Naive thymus-derived CD4-positive, alpha-beta T cell (primary cell): ENCODE results near the gene ACTRT3. TPM values are rescaled to one million over a fixed set of nuclear protein-coding genes. Genes with fewer than 3 reads are reported as not detected.

Source experiments
- ATAC-seq: fragments of 150-1000 bp; cut with Tn5 transposase; 2 replicates; pipeline ENCODE4 v1.10.0; 2021; ENCODE audit warnings: mild to moderate bottlenecking, moderate library complexity
- CTCF ChIA-PET: fragments of 350-600 bp; sonication (Branson Sonifier 250); formaldehyde crosslinking; loops from one replicate; lab custom pipeline; 2021; ENCODE audit warnings: antibody characterized with exemption; lab: Charles Lee
- POLR2A ChIA-PET: fragments of 350-600 bp; sonication (Branson Sonifier 250); formaldehyde crosslinking; loops from one replicate; lab custom pipeline; 2021; ENCODE audit warnings: antibody characterized with exemption, inconsistent platforms; lab: Charles Lee
- DNase-seq, 9 donors: peaks; one replicate each; pipeline versions ENCODE4 v3.0.0 to v3.0.0-alpha.2; 2020 to 2022; ENCODE audit warnings: mixed read lengths in 1 of 9
- H3K27ac ChIP-seq: one replicate; pipeline ENCODE4 v1.7.0; 2013; ENCODE audit warnings: mild to moderate bottlenecking, low read depth, low read length, moderate library complexity
- H3K27me3 ChIP-seq, 2 donors: one replicate each; pipeline ENCODE4 v1.7.0; 2013; ENCODE audit warnings: low read length in 2 of 2, mild to moderate bottlenecking in 2 of 2, moderate library complexity in 2 of 2; ENCODE audit not compliant: control insufficient read depth in 2 of 2, insufficient read depth in 2 of 2
- H3K36me3 ChIP-seq, 3 experiments: 1 replicate in 2 of 3; 2 replicates in 1 of 3; pipeline ENCODE4 v1.7.0; 2013; ENCODE audit warnings: low read length in 3 of 3, mild to moderate bottlenecking in 3 of 3, moderate library complexity in 1 of 3; ENCODE audit not compliant: insufficient read depth in 3 of 3, control insufficient read depth in 2 of 3
- H3K4me1 ChIP-seq, 2 donors: one replicate each; pipeline ENCODE4 v1.7.0; 2013; ENCODE audit warnings: low read length in 2 of 2, mild to moderate bottlenecking in 2 of 2, moderate library complexity in 1 of 2; ENCODE audit not compliant: control insufficient read depth in 2 of 2, insufficient read depth in 2 of 2
- H3K4me3 ChIP-seq: 2 replicates; pipeline ENCODE4 v1.7.0; 2013; ENCODE audit warnings: mild to moderate bottlenecking, low read length
- H3K9me3 ChIP-seq, 3 experiments: 1 replicate in 2 of 3; 2 replicates in 1 of 3; pipeline ENCODE4 v1.7.0; 2013; ENCODE audit warnings: low read length in 3 of 3; ENCODE audit not compliant: control insufficient read depth in 2 of 3
- H3K27ac Mint-ChIP-seq, 9 donors: one replicate each; pipeline ENCODE4 v1.8.0; 2020 to 2022; ENCODE audit warnings: mixed read lengths in 9 of 9, mild to moderate bottlenecking in 8 of 9, moderate library complexity in 5 of 9, inconsistent platforms in 2 of 9
- H3K27me3 Mint-ChIP-seq, 5 donors: one replicate each; pipeline ENCODE4 v1.8.0; 2021 to 2022; ENCODE audit warnings: mixed read lengths in 5 of 5, mild to moderate bottlenecking in 1 of 5
- H3K36me3 Mint-ChIP-seq, 5 donors: one replicate each; pipeline ENCODE4 v1.8.0; 2020 to 2022; ENCODE audit warnings: mixed read lengths in 5 of 5, mild to moderate bottlenecking in 3 of 5, inconsistent platforms in 1 of 5
- H3K4me1 Mint-ChIP-seq, 7 donors: one replicate each; pipeline ENCODE4 v1.8.0; 2020 to 2022; ENCODE audit warnings: mixed read lengths in 7 of 7, mild to moderate bottlenecking in 3 of 7, inconsistent platforms in 1 of 7
- H3K4me3 Mint-ChIP-seq, 10 donors: one replicate each; pipeline ENCODE4 v1.8.0; 2020 to 2022; ENCODE audit warnings: mild to moderate bottlenecking in 10 of 10, mixed read lengths in 10 of 10, moderate library complexity in 6 of 10, inconsistent platforms in 2 of 10
- H3K9me3 Mint-ChIP-seq, 11 donors: one replicate each; pipeline ENCODE4 v1.8.0; 2020 to 2022; ENCODE audit warnings: mixed read lengths in 11 of 11, mild to moderate bottlenecking in 4 of 11, inconsistent platforms in 1 of 11, moderate library complexity in 1 of 11
- intact Hi-C, 2 donors: fragments of 100-400 bp; cut with micrococcal nuclease; formaldehyde crosslinking; loops; one replicate each; pipeline ENCODE4 v1.15.1; 2023
- polyA plus RNA-seq, 2 donors: library from polyadenylated mRNA; unstranded; fragments of 300-500 nt; fragmentation: Illumina TruSeq; gene quantifications; one replicate each; pipeline ENCODE4 v1.2.3, GENCODE V29; 2021
- total RNA-seq, 6 experiments: library from RNA in 5 of 6; stranded (reverse) in 5 of 6; gene quantifications; 1 replicate in 5 of 6; 2 replicates in 1 of 6; pipeline ENCODE4 v1.2.3 and lab custom pipeline; 2021 to 2026

Gene ACTRT3
- total and polyA plus RNA-seq, 7 experiments from 2014 or later: 0.32 to 0.36 TPM; not detected in 5

- Histone ChIP-seq H3K27ac (peak within 1 kb of the TSS; percentile 98), H3K4me3 (peak within 1 kb of the TSS; percentile 88), H3K9me3 (no peaks in the 10 kb centered on the region), H3K27me3 (no peaks in the 10 kb centered on the region), H3K36me3 (peaks cover 0 to 10% (median 0%) of the 10 kb centered on the region in 3 experiments), H3K4me1 (peaks cover 10 to 14% of the 10 kb centered on the region in 2 donors)
- peak; percentile 91 for ATAC-seq
- intact Hi-C loops: loop anchor here (1.0 to 5.0 kb wide), 20 partner anchors 8 to 1694 kb away; partner anchors contain the start of genes MYNN (in 2 of the 2), PHC3 (in 2 of the 2), PRKCI (in 2 of the 2) and SKIL (in 2 of the 2)
- Mint-ChIP-seq H3K36me3 (peaks cover 0 to 5% (median 0%) of the 10 kb centered on the region in 5 donors), H3K4me1 (peaks cover 6 to 40% (median 35%) of the 10 kb centered on the region in 7 donors), H3K27me3 (no peaks in the 10 kb centered on the region), H3K9me3 (peaks cover 0 to 5% (median 3%) of the 10 kb centered on the region in 11 donors), H3K27ac (peak within 1 kb of the TSS; percentile 96 to 100 (median 99)), H3K4me3 (peak within 1 kb of the TSS; percentile 89 to 99 (median 98))
- ChIA-PET CTCF (interaction anchor here (0.5 to 3.3 kb wide), 3 partner anchors 8 to 1386 kb away, joined by 3 to 15 read pairs (median 3); partner anchors contain the start of gene MYNN), POLR2A (interaction anchor here (0.8 to 4.2 kb wide), 12 partner anchors 8 to 1046 kb away, joined by 3 to 89 read pairs (median 4); partner anchors contain the start of genes MYNN, PRKCI, SEC62 and SKIL)
- peak; percentile 72 to 96 (median 94) for DNase-seq
Observed at GRCh38 chr3:169764882-169765612, 4.3 kb downstream of the ACTRT3 start, which contains the start of gene TERC. TSS of gene TERC (minus strand) at chr3:169765060.

GRCh38 chr3:169764312-169764881 lies 5.0 kb downstream of the ACTRT3 start:
- Mint-ChIP-seq H3K27me3 (no peaks in the 10 kb centered on the region), H3K4me1 (peaks cover 7 to 39% (median 33%) of the 10 kb centered on the region in 7 donors), H3K4me3 (peak overlapping the region; percentile 89 to 99 (median 98)), H3K36me3 (peaks cover 0 to 5% (median 0%) of the 10 kb centered on the region in 5 donors), H3K27ac (peak overlapping the region; percentile 96 to 100 (median 99)), H3K9me3 (peaks cover 0 to 5% (median 3%) of the 10 kb centered on the region in 11 donors)
- POLR2A ChIA-PET: interaction anchor here (0.7 to 4.2 kb wide), 15 partner anchors 9 to 1047 kb away, joined by 3 to 89 read pairs (median 4); partner anchors contain the start of genes LRRC34, LRRIQ4, MYNN and PHC3
- Histone ChIP-seq H3K36me3 (peaks cover 0 to 7% (median 0%) of the 10 kb centered on the region in 3 experiments), H3K9me3 (no peaks in the 10 kb centered on the region), H3K4me3 (peak overlapping the region; percentile 88), H3K27me3 (no peaks in the 10 kb centered on the region), H3K27ac (peak overlapping the region; percentile 98), H3K4me1 (peaks cover 13 to 21% of the 10 kb centered on the region in 2 donors)
- DNase-seq (peak in 8 of 9 donors; percentile 58 to 79 (median 73)), ATAC-seq (peak; percentile 46)
- intact Hi-C loops: loop anchor here (1.0 to 5.0 kb wide), 13 partner anchors 49 to 1694 kb away; partner anchors contain the start of genes EIF5A2 (in 1 of the 2), PHC3 (in 1 of the 2), SEC62 (in 1 of the 2) and SKIL (in 1 of the 2)
- CTCF ChIA-PET: interaction anchor here (0.5 to 3.3 kb wide), 3 partner anchors 9 to 1387 kb away, joined by 3 to 15 read pairs (median 3); partner anchors contain the start of gene MYNN

- Mint-ChIP-seq H3K9me3 (peaks cover 0 to 3% (median 0%) of the 10 kb centered on the region in 11 donors), H3K4me3 (no peak overlapping the region), H3K4me1 (peaks cover 14 to 51% (median 39%) of the 10 kb centered on the region in 7 donors), H3K27ac (no peak overlapping the region), H3K27me3 (peaks cover 0 to 5% (median 0%) of the 10 kb centered on the region in 5 donors), H3K36me3 (peaks cover 0 to 5% (median 0%) of the 10 kb centered on the region in 5 donors)
- ATAC-seq (no peak), DNase-seq (no peak)
- Histone ChIP-seq H3K4me1 (peaks cover 25 to 26% of the 10 kb centered on the region in 2 donors), H3K27me3 (no peaks in the 10 kb centered on the region), H3K4me3 (no peak overlapping the region), H3K27ac (no peak overlapping the region), H3K36me3 (peaks cover 0 to 6% (median 0%) of the 10 kb centered on the region in 3 experiments), H3K9me3 (no peaks in the 10 kb centered on the region)
- ChIA-PET CTCF (interaction anchor here (0.6 to 1.2 kb wide), 4 partner anchors 23 to 597 kb away, joined by 3 read pairs; partner anchors contain the start of gene SKIL), POLR2A (no interaction called here)
- intact Hi-C loops: loop anchor here (5.0 kb wide), 5 partner anchors 347 to 1107 kb away; no protein-coding TSS in a partner anchor
Observed at GRCh38 chr3:169760479-169760878, 8.9 kb downstream of the ACTRT3 start.

- POLR2A ChIA-PET: interaction anchor here (1.0 to 1.2 kb wide), 2 partner anchors 10 to 105 kb away, joined by 3 read pairs; partner anchors contain the start of gene ACTRT3
- H3K4me3 Mint-ChIP-seq: peak overlapping the region in 8 of 10 donors; percentile 3 to 69 (median 35)
Observed at GRCh38 chr3:169759256-169759655, 10.1 kb downstream of the ACTRT3 start.

GRCh38 chr3:169758359-169758994 lies 10.9 kb downstream of the ACTRT3 start:
- H3K4me1 ChIP-seq: peaks cover 15 to 18% of the 10 kb centered on the region in 2 donors
- Mint-ChIP-seq H3K4me3 (no peak overlapping the region), H3K4me1 (peaks cover 11 to 37% (median 22%) of the 10 kb centered on the region in 7 donors), H3K36me3 (peaks cover 0 to 2% (median 0%) of the 10 kb centered on the region in 5 donors), H3K27ac (peak overlapping the region in 2 of 9 donors; percentile 17 to 78), H3K27me3 (peaks cover 0 to 12% (median 0%) of the 10 kb centered on the region in 5 donors), H3K9me3 (peaks cover 0 to 3% (median 0%) of the 10 kb centered on the region in 11 donors)
- no peaks in the 10 kb centered on the region for H3K27me3 ChIP-seq
- H3K27ac ChIP-seq: no peak overlapping the region
- no peaks in the 10 kb centered on the region for H3K9me3 ChIP-seq
- ChIA-PET CTCF (no interaction called here), POLR2A (interaction anchor here (1.2 kb wide), 1 partner anchor 11 kb away, joined by 3 read pairs; the partner anchor contains the start of gene ACTRT3)
- ATAC-seq: no peak
- no peak for DNase-seq
- no peaks in the 10 kb centered on the region for H3K36me3 ChIP-seq
- intact Hi-C loops: no loop called here
- H3K4me3 ChIP-seq: no peak overlapping the region

More at GRCh38 chr3:169759256-169759655, 10.1 kb downstream of the ACTRT3 start:
- H3K27me3 ChIP-seq: no peaks in the 10 kb centered on the region
- peak overlapping the region; percentile 16 to 78 (median 27) for H3K27ac Mint-ChIP-seq
- peaks cover 14 to 44% (median 30%) of the 10 kb centered on the region in 7 donors for H3K4me1 Mint-ChIP-seq
- H3K9me3 ChIP-seq: no peaks in the 10 kb centered on the region
- CTCF ChIA-PET: no interaction called here
- peak; percentile 49 for ATAC-seq
- peaks cover 0 to 3% (median 0%) of the 10 kb centered on the region in 11 donors for H3K9me3 Mint-ChIP-seq
- peaks cover 0 to 10% (median 0%) of the 10 kb centered on the region in 5 donors for H3K27me3 Mint-ChIP-seq
- no peak overlapping the region for H3K27ac ChIP-seq
- H3K4me3 ChIP-seq: no peak overlapping the region
- intact Hi-C loops: no loop called here
- H3K36me3 ChIP-seq: peaks cover 0 to 1% (median 0%) of the 10 kb centered on the region in 3 experiments
- peak in 3 of 9 donors; percentile 25 to 37 (median 32) for DNase-seq
- H3K36me3 Mint-ChIP-seq: peaks cover 0 to 2% (median 0%) of the 10 kb centered on the region in 5 donors
- peaks cover 23 to 25% of the 10 kb centered on the region in 2 donors for H3K4me1 ChIP-seq
